Psoas muscle (tissue), 8 donors: ENCODE measurements around the gene UPP1. TPM values are rescaled to one million over a fixed set of nuclear protein-coding genes. Genes with fewer than 3 reads are reported as not detected.

Experiments used
- ATAC-seq, 4 donors: fragments of 200-7000 bp; cut with Tn5 transposase; one replicate each; pipeline ENCODE4 v1.9.1; 2020; ENCODE audit warnings: moderate library complexity in 3 of 4, mild to moderate bottlenecking in 2 of 4
- DNase-seq, 2 donors: peaks; one replicate each; pipeline ENCODE4 v3.0.0-alpha.2; 2020
- H3K27ac ChIP-seq: fragments of 200-600 bp; one replicate; pipeline ENCODE4 v1.8.0; 2022
- H3K27me3 ChIP-seq, 3 donors: fragments of 200-600 bp in 1 of 3; one replicate each; pipeline versions ENCODE4 v1.6.1 to v1.8.0; 2013 to 2022; ENCODE audit warnings: low read length in 2 of 3, mild to moderate bottlenecking in 2 of 3, moderate library complexity in 1 of 3; ENCODE audit not compliant: insufficient read depth in 3 of 3
- H3K36me3 ChIP-seq, 2 donors: fragments of 200-600 bp in 1 of 2; one replicate each; pipeline versions ENCODE4 v1.6.1 to v1.8.0; 2013 to 2022; ENCODE audit warnings: low read depth in 1 of 2, mild to moderate bottlenecking in 1 of 2, moderate library complexity in 1 of 2; ENCODE audit not compliant: insufficient read depth in 1 of 2
- H3K4me1 ChIP-seq: fragments of 200-600 bp; one replicate; pipeline ENCODE4 v1.8.0; 2022
- H3K4me3 ChIP-seq: fragments of 200-600 bp; one replicate; pipeline ENCODE4 v1.8.0; 2022; ENCODE audit warnings: mild to moderate bottlenecking
- H3K9me3 ChIP-seq: fragments of 200-600 bp; one replicate; pipeline ENCODE4 v1.8.0; 2022
- WGBS, 3 donors: extraction: QIAGEN DNeasy Blood & Tissue Kit; methylation state at CpG; one replicate each; pipeline versions ENCODE4 v1.1.6 to v1.1.7; 2013; 5-methylcytosine and 5-hydroxymethylcytosine counted together
- intact Hi-C, 2 donors: fragments of 100-400 bp; cut with DNase I; formaldehyde crosslinking; loops; one replicate each; pipeline versions ENCODE4 v1.11.0 to v1.14.2; 2022
- polyA plus RNA-seq, 3 donors: library from polyadenylated mRNA; stranded (reverse); fragments of 200-250 nt; gene quantifications; one replicate each; pipeline ENCODE4 v1.2.3, GENCODE V29; 2013
- total RNA-seq, 4 donors: library from RNA; stranded (reverse); fragmentation: NEBNext Ultra II Directional in 2 of 4; extraction: Animal tissue kit (Norgen Biotek cat#: 25700) in 2 of 4; gene quantifications; one replicate each; pipeline versions ENCODE4 v1.2.1 to v1.2.4, GENCODE V29; 2021 to 2023
- TF ChIP-seq, protein P1 (sequence below): fragments of 200-600 bp; IDR thresholded peaks from one replicate; pipeline ENCODE4 v1.8.0; 2022; ENCODE audit warnings: antibody characterized with exemption
- donor health status: healthy with polysubstance abuse.
- donor health status: DM: no; HTN: no; CAD: no; lungs with moderate emphysema.
- donor health status: Bipolar disorder and iron deficiency.
- donor health status: healthy.
- donor health status: DM: yes; HTN: yes; CAD: no.
- donor health status: DM: no; HTN: no; CAD: no.
- donor health status: DM: no; HTN: no; CAD: no.
- donor health status: DM: yes; HTN: yes; CAD: no.

Gene UPP1
- total and polyA plus RNA-seq, 7 donors = 7.5 to 250 (median 11.9) TPM

DNA sequence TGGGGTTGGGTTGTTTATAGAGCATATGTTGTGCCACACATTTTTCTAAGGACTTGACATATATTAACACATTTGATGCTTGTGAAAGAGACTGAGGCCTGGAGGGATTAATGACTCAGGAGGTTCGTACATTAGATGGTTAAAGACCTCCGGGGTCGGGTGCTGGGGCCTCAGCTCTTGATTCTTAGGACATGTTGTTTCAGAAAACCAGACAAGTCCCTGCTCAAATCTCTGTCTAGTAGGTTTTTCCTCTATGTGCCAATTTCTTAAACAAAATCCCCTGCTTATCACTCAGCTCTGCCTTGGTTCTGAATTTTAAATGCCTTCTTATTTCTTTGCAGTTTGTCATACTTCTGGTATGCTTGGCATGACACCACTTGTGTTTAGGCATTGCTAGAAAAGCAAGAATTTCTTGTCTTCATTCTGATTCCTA lies 5.8 kb downstream of the UPP1 start:
- Histone ChIP-seq H3K9me3 (no peaks in the 10 kb centered on the region), H3K27ac (no peak overlapping the region), H3K27me3 (no peaks in the 10 kb centered on the region), H3K4me3 (no peak overlapping the region), H3K4me1 (no peaks in the 10 kb centered on the region), H3K36me3 (peaks cover 12 to 61% of the 10 kb centered on the region in 2 donors)
- WGBS, 3 donors = 89 to 98% (median 91%) methylated on average over 3 of the region's 3 CpGs
- ATAC-seq = no peak
- TF ChIP-seq, protein P1, sequence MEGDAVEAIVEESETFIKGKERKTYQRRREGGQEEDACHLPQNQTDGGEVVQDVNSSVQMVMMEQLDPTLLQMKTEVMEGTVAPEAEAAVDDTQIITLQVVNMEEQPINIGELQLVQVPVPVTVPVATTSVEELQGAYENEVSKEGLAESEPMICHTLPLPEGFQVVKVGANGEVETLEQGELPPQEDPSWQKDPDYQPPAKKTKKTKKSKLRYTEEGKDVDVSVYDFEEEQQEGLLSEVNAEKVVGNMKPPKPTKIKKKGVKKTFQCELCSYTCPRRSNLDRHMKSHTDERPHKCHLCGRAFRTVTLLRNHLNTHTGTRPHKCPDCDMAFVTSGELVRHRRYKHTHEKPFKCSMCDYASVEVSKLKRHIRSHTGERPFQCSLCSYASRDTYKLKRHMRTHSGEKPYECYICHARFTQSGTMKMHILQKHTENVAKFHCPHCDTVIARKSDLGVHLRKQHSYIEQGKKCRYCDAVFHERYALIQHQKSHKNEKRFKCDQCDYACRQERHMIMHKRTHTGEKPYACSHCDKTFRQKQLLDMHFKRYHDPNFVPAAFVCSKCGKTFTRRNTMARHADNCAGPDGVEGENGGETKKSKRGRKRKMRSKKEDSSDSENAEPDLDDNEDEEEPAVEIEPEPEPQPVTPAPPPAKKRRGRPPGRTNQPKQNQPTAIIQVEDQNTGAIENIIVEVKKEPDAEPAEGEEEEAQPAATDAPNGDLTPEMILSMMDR = no peak
- intact Hi-C loops = loop anchor here in 1 of 2 donors (5.0 kb wide), 1 partner anchor 58 kb away; the partner anchor contains the start of gene C7orf57
- no peak for DNase-seq

DNA sequence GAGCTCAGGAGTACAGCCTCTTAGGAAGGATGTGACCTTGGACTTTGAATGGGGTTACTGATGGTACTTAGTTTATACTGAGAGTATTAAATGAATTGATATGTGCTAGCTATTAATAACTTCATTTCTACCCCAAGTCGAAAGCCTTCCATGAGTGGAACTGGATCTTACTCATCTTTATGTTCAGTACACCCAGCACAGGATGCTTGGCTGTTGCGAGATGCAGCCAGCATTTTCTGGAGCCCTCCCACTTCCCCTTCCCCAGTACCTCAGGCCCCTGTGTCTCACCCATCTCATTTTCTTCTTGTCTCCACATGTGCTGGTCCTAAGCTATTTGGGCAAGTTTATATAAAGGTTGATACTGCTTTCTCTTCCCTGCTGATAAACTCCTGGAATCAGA lies 7.2 kb downstream of the UPP1 start:
- 78 to 81% (median 81%) methylated on average over 2 of the region's 2 CpGs for WGBS, 3 donors
- TF ChIP-seq, protein P1 = no peak
- no peak overlapping the region for H3K4me3 ChIP-seq
- intact Hi-C loops = no loop called here
- H3K9me3 ChIP-seq = no peaks in the 10 kb centered on the region
- H3K27me3 ChIP-seq = no peaks in the 10 kb centered on the region
- no peak for DNase-seq
- H3K36me3 ChIP-seq = peaks cover 13 to 60% of the 10 kb centered on the region in 2 donors
- H3K4me1 ChIP-seq = no peaks in the 10 kb centered on the region
- no peak overlapping the region for H3K27ac ChIP-seq
- no peak for ATAC-seq

- H3K27ac ChIP-seq = no peak overlapping the region
- peaks cover 15 to 63% of the 10 kb centered on the region in 2 donors for H3K36me3 ChIP-seq
- H3K4me1 ChIP-seq = no peaks in the 10 kb centered on the region
- intact Hi-C loops = no loop called here
- TF ChIP-seq, protein P1 = no peak
- H3K9me3 ChIP-seq = no peaks in the 10 kb centered on the region
- ATAC-seq = no peak
- H3K27me3 ChIP-seq = no peaks in the 10 kb centered on the region
- no peak for DNase-seq
- 69 to 76% (median 69%) methylated on average over 6 of the region's 6 CpGs for WGBS, 3 donors
- H3K4me3 ChIP-seq = no peak overlapping the region
Measured at GRCh38 chr7:48097521-48098231, 8.6 kb downstream of the UPP1 start.

DNA sequence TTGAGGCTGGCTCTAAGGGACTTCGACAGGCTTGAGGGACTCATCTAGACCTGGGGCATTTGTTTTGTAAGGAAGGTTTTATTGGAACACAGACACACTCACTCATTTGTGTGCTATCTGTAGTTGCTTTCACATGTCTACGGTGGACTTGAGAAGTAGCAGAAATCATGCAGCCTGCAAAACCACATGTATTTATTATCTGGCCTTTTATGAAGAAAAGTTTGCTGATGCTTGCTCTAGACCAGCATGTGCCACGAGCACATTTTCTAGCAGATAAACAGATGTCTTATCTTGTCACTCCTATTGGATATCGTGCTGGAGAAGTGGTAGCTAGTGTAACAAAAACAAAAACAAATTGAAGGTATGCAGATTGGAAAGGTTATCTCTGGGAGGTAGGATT lies 9.8 kb downstream of the UPP1 start:
- Histone ChIP-seq H3K36me3 (peaks cover 19 to 67% of the 10 kb centered on the region in 2 donors), H3K9me3 (no peaks in the 10 kb centered on the region), H3K4me3 (no peak overlapping the region), H3K27ac (no peak overlapping the region), H3K27me3 (no peaks in the 10 kb centered on the region), H3K4me1 (no peaks in the 10 kb centered on the region)
- TF ChIP-seq, protein P1 = no peak
- no peak for ATAC-seq
- WGBS, 3 donors = 78 to 88% (median 79%) methylated on average over 4 of the region's 4 CpGs
- intact Hi-C loops = no loop called here
- DNase-seq = no peak
